H7 (cell line): ENCODE results near the gene GJC2. TPM values are rescaled to one million over a fixed set of nuclear protein-coding genes. Genes with fewer than 3 reads are reported as not detected.
A peak's percentile ranks its signal among the peaks of the same experiment; 100 is the strongest.
"Not testable (repeated sequence)": the region's sequence is repeated elsewhere in the genome, so short reads cannot be mapped to it uniquely, and the experiment has no call there.

Experiments
- DNase-seq: peaks from one replicate; pipeline ENCODE4 v3.0.0; 2012
- H3K27me3 ChIP-seq: 2 replicates; pipeline ENCODE4 v1.6.0; 2011; ENCODE audit warnings: mild to moderate bottlenecking, low read length; ENCODE audit not compliant: control insufficient read depth, insufficient read depth
- H3K36me3 ChIP-seq: replicated peaks from 2 replicates; pipeline ENCODE4 v1.5.1; 2011; ENCODE audit warnings: low read length; ENCODE audit not compliant: control insufficient read depth, insufficient read depth
- H3K4me3 ChIP-seq: 2 replicates; pipeline ENCODE4 v1.5.1; 2011; ENCODE audit warnings: low read depth, mild to moderate bottlenecking, control low read depth, low read length, moderate library complexity; ENCODE audit not compliant: insufficient read depth
- total RNA-seq: library from RNA; depleted of rRNA; stranded (reverse); fragments of >200 nt; shearing (Covaris generic); gene quantifications from 2 replicates; pipeline ENCODE4 v1.2.3, GENCODE V29; 2014

GJC2 gene
- total RNA-seq, 1 experiment from 2014 or later, result 1.7 TPM

GRCh38 chr1:228185641-228185965 lies 35.9 kb downstream of the GJC2 start:
- H3K27me3 ChIP-seq, result no peaks in the 10 kb centered on the region
- no peak overlapping the region for H3K4me3 ChIP-seq
- no peaks in the 10 kb centered on the region for H3K36me3 ChIP-seq
- no peak for DNase-seq

- not testable (repeated sequence) for H3K27me3 ChIP-seq, DNase-seq, H3K4me3 ChIP-seq, H3K36me3 ChIP-seq
These were observed 38.5 kb downstream of the GJC2 start for GRCh38 chr1:228188249-228188648.

- no peaks in the 10 kb centered on the region for H3K36me3 ChIP-seq
- no peaks in the 10 kb centered on the region for H3K27me3 ChIP-seq
- DNase-seq, result no peak
- no peak overlapping the region for H3K4me3 ChIP-seq
These were observed 40.5 kb downstream of the GJC2 start for GRCh38 chr1:228190182-228190581.

GRCh38 chr1:228190778-228191177 lies 41.0 kb downstream of the GJC2 start:
- H3K4me3 ChIP-seq, result no peak overlapping the region
- no peaks in the 10 kb centered on the region for H3K27me3 ChIP-seq
- no peaks in the 10 kb centered on the region for H3K36me3 ChIP-seq
- DNase-seq, result no peak

GRCh38 chr1:228194436-228194835 lies 44.7 kb downstream of the GJC2 start:
- no peaks in the 10 kb centered on the region for H3K36me3 ChIP-seq
- DNase-seq, result no peak
- no peaks in the 10 kb centered on the region for H3K27me3 ChIP-seq
- no peak overlapping the region for H3K4me3 ChIP-seq

- Histone ChIP-seq H3K36me3 (no peaks in the 10 kb centered on the region), H3K4me3 (no peak overlapping the region), H3K27me3 (no peaks in the 10 kb centered on the region)
- DNase-seq, result no peak
These were observed 45.4 kb downstream of the GJC2 start for GRCh38 chr1:228194921-228195812.

- no peak overlapping the region for H3K4me3 ChIP-seq
- H3K27me3 ChIP-seq, result no peaks in the 10 kb centered on the region
- H3K36me3 ChIP-seq, result no peaks in the 10 kb centered on the region
- DNase-seq, result no peak
These were observed 47.9 kb downstream of the GJC2 start for GRCh38 chr1:228197555-228198147.

- DNase-seq, result no peak
- no peaks in the 10 kb centered on the region for H3K36me3 ChIP-seq
- H3K27me3 ChIP-seq, result peaks cover 3% of the 10 kb centered on the region; the same call in 1 of the 2 replicates
- no peak overlapping the region for H3K4me3 ChIP-seq
These were observed 49.4 kb downstream of the GJC2 start for GRCh38 chr1:228198977-228199590.

- peaks cover 3% of the 10 kb centered on the region; the same call in 1 of the 2 replicates for H3K27me3 ChIP-seq
- H3K4me3 ChIP-seq, result no peak overlapping the region
- H3K36me3 ChIP-seq, result no peaks in the 10 kb centered on the region
- no peak for DNase-seq
These were observed 55.2 kb downstream of the GJC2 start for GRCh38 chr1:228204958-228205357.

GRCh38 chr1:228205526-228206436 lies 56.1 kb downstream of the GJC2 start:
- DNase-seq, result peak; percentile 47
- H3K27me3 ChIP-seq, result peaks cover 4% of the 10 kb centered on the region; the same call in 1 of the 2 replicates
- no peaks in the 10 kb centered on the region for H3K36me3 ChIP-seq
- H3K4me3 ChIP-seq, result no peak overlapping the region

GRCh38 chr1:228206582-228207351 lies 57.0 kb downstream of the GJC2 start:
- no peak overlapping the region for H3K4me3 ChIP-seq
- H3K36me3 ChIP-seq, result no peaks in the 10 kb centered on the region
- peaks cover 14% of the 10 kb centered on the region; the same call in 1 of the 2 replicates for H3K27me3 ChIP-seq
- DNase-seq, result peak; percentile 51

GRCh38 chr1:228207381-228207810 lies 57.7 kb downstream of the GJC2 start:
- DNase-seq, result no peak
- Histone ChIP-seq H3K4me3 (no peak overlapping the region), H3K27me3 (peaks cover 20% of the 10 kb centered on the region)

GRCh38 chr1:228207851-228208821 lies 58.4 kb downstream of the GJC2 start, which contains the start of gene OBSCN:
OBSCN (plus strand) TSS chr1:228208044; CDS start chr1:228211784, 3,740 bp downstream.
- DNase-seq, result peak; percentile 68
- H3K27me3 ChIP-seq, result peaks cover 24% of the 10 kb centered on the region
- no peaks in the 10 kb centered on the region for H3K36me3 ChIP-seq
- H3K4me3 ChIP-seq, result no peak within 1 kb of the TSS

More at GRCh38 chr1:228207381-228207810, 57.7 kb downstream of the GJC2 start:
- H3K36me3 ChIP-seq, result no peaks in the 10 kb centered on the region
